GM12873 (cell line): ENCODE results near the gene OSBPL5.

Experiments
- TF ChIP-seq, protein P1 (sequence below): IDR thresholded peaks from 2 replicates; pipeline ENCODE4 v1.5.1; 2012; ENCODE audit warnings: low read depth, mild to moderate bottlenecking, moderate library complexity, low read length, control low read depth; ENCODE audit not compliant: insufficient read depth; ENCODE audit errors: missing control alignments

Gene OSBPL5

DNA sequence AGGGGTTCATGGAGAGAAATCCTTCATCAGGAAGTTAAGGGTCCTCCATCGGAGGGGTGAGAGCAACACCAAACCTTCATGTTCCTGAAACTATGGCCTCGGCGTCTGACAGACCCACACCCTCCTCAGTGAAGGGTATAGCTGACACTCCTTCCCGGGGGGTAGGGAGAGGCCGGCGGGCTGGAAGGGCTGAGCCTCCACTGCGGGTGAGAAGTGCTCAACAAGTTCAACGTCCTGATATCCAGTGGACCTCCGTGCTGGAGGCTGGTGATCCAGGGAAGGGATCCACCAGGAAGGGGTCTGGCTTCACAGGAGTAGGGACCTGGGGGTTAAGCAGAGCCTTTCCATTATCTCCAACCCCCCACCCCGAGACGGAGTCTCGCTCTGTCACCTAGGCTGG is 120.2 kb downstream of the OSBPL5 start:
- TF ChIP-seq, protein P1, sequence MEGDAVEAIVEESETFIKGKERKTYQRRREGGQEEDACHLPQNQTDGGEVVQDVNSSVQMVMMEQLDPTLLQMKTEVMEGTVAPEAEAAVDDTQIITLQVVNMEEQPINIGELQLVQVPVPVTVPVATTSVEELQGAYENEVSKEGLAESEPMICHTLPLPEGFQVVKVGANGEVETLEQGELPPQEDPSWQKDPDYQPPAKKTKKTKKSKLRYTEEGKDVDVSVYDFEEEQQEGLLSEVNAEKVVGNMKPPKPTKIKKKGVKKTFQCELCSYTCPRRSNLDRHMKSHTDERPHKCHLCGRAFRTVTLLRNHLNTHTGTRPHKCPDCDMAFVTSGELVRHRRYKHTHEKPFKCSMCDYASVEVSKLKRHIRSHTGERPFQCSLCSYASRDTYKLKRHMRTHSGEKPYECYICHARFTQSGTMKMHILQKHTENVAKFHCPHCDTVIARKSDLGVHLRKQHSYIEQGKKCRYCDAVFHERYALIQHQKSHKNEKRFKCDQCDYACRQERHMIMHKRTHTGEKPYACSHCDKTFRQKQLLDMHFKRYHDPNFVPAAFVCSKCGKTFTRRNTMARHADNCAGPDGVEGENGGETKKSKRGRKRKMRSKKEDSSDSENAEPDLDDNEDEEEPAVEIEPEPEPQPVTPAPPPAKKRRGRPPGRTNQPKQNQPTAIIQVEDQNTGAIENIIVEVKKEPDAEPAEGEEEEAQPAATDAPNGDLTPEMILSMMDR, result no peak

DNA sequence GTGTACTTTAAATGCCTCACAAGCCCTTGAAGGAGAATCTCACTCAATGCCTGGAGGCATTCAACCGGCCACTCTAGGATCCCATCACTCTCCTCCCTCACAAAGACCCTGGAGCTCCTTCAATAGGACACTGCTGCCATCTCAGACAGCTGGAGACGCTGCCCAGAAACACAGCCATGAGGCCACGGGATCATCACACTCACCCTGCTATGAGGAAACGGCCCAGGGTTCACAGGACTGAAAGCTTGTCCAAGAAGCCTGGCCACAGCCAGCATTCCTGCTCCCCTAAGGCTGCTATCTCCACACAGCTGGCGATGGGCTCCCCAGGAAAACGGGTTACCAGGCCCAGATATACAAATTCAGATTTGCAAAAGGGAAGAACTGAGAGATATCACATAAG is 121.1 kb downstream of the OSBPL5 start:
- TF ChIP-seq, protein P1, result no peak

DNA sequence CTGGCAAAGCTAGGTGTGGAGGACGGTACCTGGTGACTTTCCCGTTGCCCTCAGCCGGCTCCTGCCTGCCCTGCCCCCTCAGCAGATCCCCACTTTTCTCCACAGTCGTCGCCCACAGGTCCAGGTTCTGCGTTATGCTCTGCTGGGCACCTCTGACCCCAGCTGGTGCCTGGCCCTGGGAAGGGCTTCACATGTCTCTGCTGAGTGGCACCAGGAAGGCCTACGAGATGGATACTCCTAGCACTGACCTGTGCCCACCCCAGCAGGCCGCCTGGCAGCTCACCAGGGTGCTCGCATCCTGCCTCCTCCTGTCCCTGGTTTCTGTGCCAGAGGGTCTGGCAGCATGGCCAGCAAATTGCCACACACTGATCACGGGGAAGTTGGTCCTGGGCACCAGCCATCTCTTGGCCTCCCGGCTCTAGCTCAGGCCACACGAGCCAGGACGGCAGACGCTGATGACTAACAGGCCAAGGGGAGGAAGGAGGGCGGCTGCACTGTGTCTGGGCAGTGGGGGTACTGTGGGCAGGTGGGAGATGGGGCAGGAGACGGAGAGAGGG is 121.7 kb downstream of the OSBPL5 start:
- TF ChIP-seq, protein P1, result no peak

DNA sequence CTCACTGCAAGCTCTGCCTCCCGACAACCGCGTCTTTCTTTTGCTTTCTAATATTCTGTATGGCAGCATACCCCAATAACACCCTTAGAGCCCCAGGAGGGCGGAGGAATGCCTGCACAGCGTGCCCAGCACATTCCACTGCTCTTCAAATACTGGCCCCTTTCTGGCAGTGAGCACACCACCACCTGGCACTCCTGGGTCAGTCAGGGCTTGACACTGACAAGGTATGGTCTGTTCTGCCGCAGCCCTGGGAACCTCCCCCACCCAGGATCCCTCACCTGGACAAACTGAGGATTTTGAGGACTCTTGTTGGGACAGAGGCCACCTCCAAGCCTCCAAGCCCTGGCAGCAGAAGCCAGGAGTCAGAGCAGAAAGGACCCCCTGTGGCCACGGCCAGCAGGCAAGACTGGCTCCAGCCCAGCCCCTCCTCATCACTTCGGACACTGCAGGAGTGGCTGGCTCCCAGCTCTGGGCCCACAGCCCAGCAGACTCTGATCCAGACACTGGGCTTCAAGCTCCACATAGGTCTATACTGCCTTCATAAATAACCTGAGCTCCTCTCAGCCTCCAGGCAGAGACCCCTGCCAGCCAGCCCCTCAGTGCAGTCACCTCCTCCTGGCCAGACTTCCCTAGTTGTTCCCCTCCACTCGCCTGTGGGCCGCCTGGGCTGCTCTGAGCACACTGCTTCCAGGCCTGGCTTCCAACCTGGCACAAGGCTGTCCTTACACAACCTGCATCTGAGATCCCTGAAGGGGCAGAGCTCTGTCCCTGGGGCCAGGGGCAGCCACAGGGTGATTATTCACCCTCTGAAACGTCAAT is 122.4 kb downstream of the OSBPL5 start:
- TF ChIP-seq, protein P1, result no peak

DNA sequence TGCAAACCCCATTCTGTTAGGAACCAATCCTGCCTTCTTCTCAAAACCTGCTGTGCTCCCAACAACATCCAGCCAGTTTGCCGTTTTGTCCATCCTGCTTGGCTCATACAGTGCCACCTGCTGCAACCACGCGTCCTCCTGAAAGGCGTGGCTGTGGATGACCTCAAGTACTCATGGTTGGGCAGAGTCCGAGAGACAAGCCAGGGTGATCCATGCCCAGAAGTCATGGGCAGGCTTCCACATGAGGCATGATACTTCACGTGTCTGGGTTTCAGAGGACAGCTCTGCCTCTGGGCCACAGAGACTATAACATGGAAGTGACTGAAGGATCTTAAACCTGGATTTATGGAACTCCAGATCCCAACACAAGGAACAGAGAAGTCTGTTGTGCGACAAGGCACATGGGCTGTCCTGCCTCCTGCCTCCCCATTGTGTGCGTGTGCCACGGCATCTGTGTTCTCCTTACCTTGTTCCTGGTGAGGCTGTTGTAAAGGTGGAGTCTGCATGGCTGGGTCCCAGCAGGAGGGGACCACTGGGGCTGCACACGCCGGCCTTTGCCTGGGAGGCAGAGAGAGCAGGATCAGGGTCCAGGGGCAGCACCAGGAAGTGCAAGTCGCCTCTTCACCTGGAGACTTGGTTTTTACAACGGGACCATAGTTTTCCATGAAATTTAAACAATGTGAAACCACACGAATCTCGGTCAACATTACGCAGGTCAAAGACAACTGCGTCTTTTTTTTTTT is 123.2 kb downstream of the OSBPL5 start:
- TF ChIP-seq, protein P1, result no peak

DNA sequence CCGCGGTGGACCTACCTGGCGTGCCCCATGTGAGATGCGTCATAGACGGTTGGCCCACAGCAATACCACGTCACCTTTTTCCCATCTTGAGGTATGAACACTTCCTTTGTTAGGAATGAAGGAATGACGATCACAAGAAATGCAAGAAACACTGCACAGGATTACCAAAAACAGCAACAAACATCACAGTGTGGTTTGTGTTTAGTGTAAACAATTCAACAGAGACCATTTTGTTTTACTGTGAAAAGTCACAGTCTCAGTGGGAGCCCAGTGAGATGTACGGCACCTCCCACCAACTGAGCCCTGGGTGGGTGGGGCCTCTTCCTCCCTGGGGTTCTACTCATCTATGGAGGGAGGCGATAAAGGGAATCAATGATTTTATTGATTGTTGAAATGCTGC is 124.2 kb downstream of the OSBPL5 start:
- TF ChIP-seq, protein P1, result no peak

DNA sequence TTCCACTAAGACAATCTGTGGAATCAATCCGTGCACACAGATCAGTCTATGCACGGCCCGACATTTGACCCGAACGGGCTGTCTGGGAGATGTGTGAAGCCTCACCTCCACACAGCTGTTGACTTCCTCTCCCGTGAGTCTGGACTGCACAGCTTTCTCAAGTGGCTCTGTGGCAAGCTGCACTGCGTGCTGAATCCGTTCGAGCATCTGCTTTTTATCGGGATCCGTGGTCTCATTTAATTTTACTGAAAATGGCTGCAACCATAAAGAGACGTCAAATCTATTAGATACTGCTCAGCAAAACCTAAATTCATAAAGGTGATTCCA is 127.2 kb downstream of the OSBPL5 start:
- TF ChIP-seq, protein P1, result no peak
